ENCODE results near the gene SLC24A3.

The SLC24A3 gene

GRCh38 chr20:19756761-19757486, 544.5 kb downstream of the SLC24A3 start:
- Histone ChIP-seq H4K91ac (ENCODE audit: low read depth, low read length) (peak overlapping the region; percentile 81), H3K4me2 (ENCODE audit: low read length) (peak overlapping the region; percentile 94), H3K18ac (ENCODE audit: low read length) (peak overlapping the region; percentile 94), H2AK5ac (ENCODE audit: low read length) (peak overlapping the region; percentile 92), H3K9me3 (ENCODE audit: insufficient read depth, low read depth, low read length) (no peaks in the 10 kb centered on the region), H4K12ac (ENCODE audit: low read depth, low read length) (peak overlapping the region; percentile 37), H3K4me1 (ENCODE audit: control insufficient read depth in 1 of 2, insufficient read depth in 2 of 2, low read length in 2 of 2) (peaks cover 17 to 21% of the 10 kb centered on the region in 2 experiments), H2AFZ (ENCODE audit: insufficient read depth, low read length, poor library complexity) (peak overlapping the region; percentile 69), H3K14ac (ENCODE audit: low read length) (peak overlapping the region; percentile 92), H3K36me3 (ENCODE audit: control insufficient read depth in 1 of 2, insufficient read depth in 2 of 2, low read length in 2 of 2) (no peaks in the 10 kb centered on the region), H4K8ac (ENCODE audit: low read depth, low read length) (peak overlapping the region; percentile 93), H3K27ac (ENCODE audit: low read depth, low read length) (peak overlapping the region; percentile 90), H3K4me3 (ENCODE audit: low read depth, low read length) (peak overlapping the region; percentile 92), H3K4ac (ENCODE audit: low read depth, low read length) (peak overlapping the region; percentile 80), H3K79me1 (ENCODE audit: low read length) (peaks cover 28% of the 10 kb centered on the region), H2BK5ac (ENCODE audit: low read depth, low read length, poor library complexity) (peak overlapping the region; percentile 95), H2BK12ac (ENCODE audit: low read length) (peak overlapping the region; percentile 82), H3K79me2 (ENCODE audit: control insufficient read depth, insufficient read depth, low read length, poor library complexity) (peaks cover 14% of the 10 kb centered on the region), H3K27me3 (ENCODE audit: insufficient read depth, low read length) (no peaks in the 10 kb centered on the region), H3K9ac (ENCODE audit: low read length) (peak overlapping the region; percentile 95), H3K23ac (ENCODE audit: low read length) (no peak overlapping the region), H2BK120ac (ENCODE audit: insufficient read depth, low read length, poor library complexity) (peak overlapping the region; percentile 96)
- DNase-seq = no peak
- no CpG with 5 or more reads among the region's 22 CpGs for WGBS (ENCODE audit: extremely low coverage, insufficient coverage, insufficient read length)

GRCh38 chr20:19757487-19758132, 545.2 kb downstream of the SLC24A3 start:
- Histone ChIP-seq H3K4me3 (ENCODE audit: low read depth, low read length) (peak overlapping the region; percentile 92), H2BK120ac (ENCODE audit: insufficient read depth, low read length, poor library complexity) (peak overlapping the region; percentile 96)
- no CpG with 5 or more reads among the region's 45 CpGs for WGBS (ENCODE audit: extremely low coverage, insufficient coverage, insufficient read length)

GRCh38 chr20:19758133-19758500, 545.7 kb downstream of the SLC24A3 start, which contains the start of gene RIN2:
RIN2 (plus strand) TSS chr20:19758258; CDS start chr20:19889602, 131,344 bp downstream.
- peak within 1 kb of the TSS; percentile 92 for H3K14ac ChIP-seq (ENCODE audit: low read length)
- no CpG with 5 or more reads among the region's 25 CpGs for WGBS (ENCODE audit: extremely low coverage, insufficient coverage, insufficient read length)
- H4K8ac ChIP-seq (ENCODE audit: low read depth, low read length) = peak within 1 kb of the TSS; percentile 93
- H3K9ac ChIP-seq (ENCODE audit: low read length) = peak within 1 kb of the TSS; percentile 98
- peak within 1 kb of the TSS; percentile 82 for H2BK12ac ChIP-seq (ENCODE audit: low read length)
- peak within 1 kb of the TSS; percentile 94 for H3K4me2 ChIP-seq (ENCODE audit: low read length)
- no peaks in the 10 kb centered on the region for H3K36me3 ChIP-seq (ENCODE audit: control insufficient read depth in 1 of 2, insufficient read depth in 2 of 2, low read length in 2 of 2)
- peak within 1 kb of the TSS; percentile 92 for H2AK5ac ChIP-seq (ENCODE audit: low read length)
- H3K23ac ChIP-seq (ENCODE audit: low read length) = no peak within 1 kb of the TSS
- peaks cover 28% of the 10 kb centered on the region for H3K79me1 ChIP-seq (ENCODE audit: low read length)
- peaks cover 14% of the 10 kb centered on the region for H3K79me2 ChIP-seq (ENCODE audit: control insufficient read depth, insufficient read depth, low read length, poor library complexity)
- H3K27ac ChIP-seq (ENCODE audit: low read depth, low read length) = peak within 1 kb of the TSS; percentile 90
- H3K4ac ChIP-seq (ENCODE audit: low read depth, low read length) = peak within 1 kb of the TSS; percentile 80
- peak within 1 kb of the TSS; percentile 95 for H2BK5ac ChIP-seq (ENCODE audit: low read depth, low read length, poor library complexity)
- H4K12ac ChIP-seq (ENCODE audit: low read depth, low read length) = peak within 1 kb of the TSS; percentile 59
- H4K91ac ChIP-seq (ENCODE audit: low read depth, low read length) = peak within 1 kb of the TSS; percentile 88
- H2BK120ac ChIP-seq (ENCODE audit: insufficient read depth, low read length, poor library complexity) = peak within 1 kb of the TSS; percentile 96
- no peaks in the 10 kb centered on the region for H3K27me3 ChIP-seq (ENCODE audit: insufficient read depth, low read length)
- H3K4me1 ChIP-seq (ENCODE audit: control insufficient read depth in 1 of 2, insufficient read depth in 2 of 2, low read length in 2 of 2) = peaks cover 17 to 21% of the 10 kb centered on the region in 2 experiments
- no peaks in the 10 kb centered on the region for H3K9me3 ChIP-seq (ENCODE audit: insufficient read depth, low read depth, low read length)
- peak within 1 kb of the TSS; percentile 94 for H3K18ac ChIP-seq (ENCODE audit: low read length)
- peak; percentile 67 to 77 for DNase-seq
- peak within 1 kb of the TSS; percentile 69 for H2AFZ ChIP-seq (ENCODE audit: insufficient read depth, low read length, poor library complexity)
- peak within 1 kb of the TSS; percentile 92 for H3K4me3 ChIP-seq (ENCODE audit: low read depth, low read length)

More at GRCh38 chr20:19757487-19758132, 545.2 kb downstream of the SLC24A3 start:
- Histone ChIP-seq H3K27me3 (ENCODE audit: insufficient read depth, low read length) (no peaks in the 10 kb centered on the region), H2BK5ac (ENCODE audit: low read depth, low read length, poor library complexity) (peak overlapping the region; percentile 95), H4K91ac (ENCODE audit: low read depth, low read length) (peak overlapping the region; percentile 88), H3K4ac (ENCODE audit: low read depth, low read length) (peak overlapping the region; percentile 80), H2AFZ (ENCODE audit: insufficient read depth, low read length, poor library complexity) (peak overlapping the region; percentile 69), H4K8ac (ENCODE audit: low read depth, low read length) (peak overlapping the region; percentile 93), H3K9ac (ENCODE audit: low read length) (peak overlapping the region; percentile 95), H3K23ac (ENCODE audit: low read length) (no peak overlapping the region), H3K9me3 (ENCODE audit: insufficient read depth, low read depth, low read length) (no peaks in the 10 kb centered on the region), H3K79me2 (ENCODE audit: control insufficient read depth, insufficient read depth, low read length, poor library complexity) (peaks cover 14% of the 10 kb centered on the region), H3K14ac (ENCODE audit: low read length) (peak overlapping the region; percentile 92), H3K79me1 (ENCODE audit: low read length) (peaks cover 28% of the 10 kb centered on the region), H4K12ac (ENCODE audit: low read depth, low read length) (peak overlapping the region; percentile 37), H3K18ac (ENCODE audit: low read length) (peak overlapping the region; percentile 94), H3K27ac (ENCODE audit: low read depth, low read length) (peak overlapping the region; percentile 90), H3K36me3 (ENCODE audit: control insufficient read depth in 1 of 2, insufficient read depth in 2 of 2, low read length in 2 of 2) (no peaks in the 10 kb centered on the region), H2BK12ac (ENCODE audit: low read length) (peak overlapping the region; percentile 82), H3K4me1 (ENCODE audit: control insufficient read depth in 1 of 2, insufficient read depth in 2 of 2, low read length in 2 of 2) (peaks cover 17 to 21% of the 10 kb centered on the region in 2 experiments), H3K4me2 (ENCODE audit: low read length) (peak overlapping the region; percentile 94), H2AK5ac (ENCODE audit: low read length) (peak overlapping the region; percentile 92)
- peak; percentile 90 to 92 for DNase-seq

GRCh38 chr20:19758501-19759331, 546.3 kb downstream of the SLC24A3 start:
- Histone ChIP-seq H2BK120ac (ENCODE audit: insufficient read depth, low read length, poor library complexity) (peak overlapping the region; percentile 69), H3K4me3 (ENCODE audit: low read depth, low read length) (peak overlapping the region; percentile 92), H3K36me3 (ENCODE audit: control insufficient read depth in 1 of 2, insufficient read depth in 2 of 2, low read length in 2 of 2) (no peaks in the 10 kb centered on the region), H3K18ac (ENCODE audit: low read length) (peak overlapping the region; percentile 94), H3K4me2 (ENCODE audit: low read length) (peak overlapping the region; percentile 94), H4K12ac (ENCODE audit: low read depth, low read length) (peak overlapping the region; percentile 59), H3K14ac (ENCODE audit: low read length) (peak overlapping the region; percentile 79), H3K79me1 (ENCODE audit: low read length) (peaks cover 28% of the 10 kb centered on the region), H3K4me1 (ENCODE audit: control insufficient read depth in 1 of 2, insufficient read depth in 2 of 2, low read length in 2 of 2) (peaks cover 17 to 21% of the 10 kb centered on the region in 2 experiments), H3K79me2 (ENCODE audit: control insufficient read depth, insufficient read depth, low read length, poor library complexity) (peaks cover 14% of the 10 kb centered on the region), H4K8ac (ENCODE audit: low read depth, low read length) (peak overlapping the region; percentile 72), H2AK5ac (ENCODE audit: low read length) (peak overlapping the region; percentile 77), H3K9ac (ENCODE audit: low read length) (peak overlapping the region; percentile 98), H3K9me3 (ENCODE audit: insufficient read depth, low read depth, low read length) (no peaks in the 10 kb centered on the region), H4K91ac (ENCODE audit: low read depth, low read length) (peak overlapping the region; percentile 88), H3K27me3 (ENCODE audit: insufficient read depth, low read length) (no peaks in the 10 kb centered on the region), H3K27ac (ENCODE audit: low read depth, low read length) (peak overlapping the region; percentile 90), H2BK5ac (ENCODE audit: low read depth, low read length, poor library complexity) (peak overlapping the region; percentile 74), H3K4ac (ENCODE audit: low read depth, low read length) (peak overlapping the region; percentile 76), H2BK12ac (ENCODE audit: low read length) (peak overlapping the region; percentile 3), H3K23ac (ENCODE audit: low read length) (no peak overlapping the region), H2AFZ (ENCODE audit: insufficient read depth, low read length, poor library complexity) (peak overlapping the region; percentile 27)
- DNase-seq = peak; percentile 34 to 54
- WGBS (ENCODE audit: extremely low coverage, insufficient coverage, insufficient read length) = no CpG with 5 or more reads among the region's 54 CpGs
